Esophagus muscularis mucosa (tissue), 4 donors: ENCODE data around the gene VCL. TPM values are rescaled to one million over a fixed set of nuclear protein-coding genes. Genes with fewer than 3 reads are reported as not detected.
A peak's percentile ranks its signal among the peaks of the same experiment; 100 is the strongest.
"Not testable (repeated sequence)": the region's sequence is repeated elsewhere in the genome, so short reads cannot be mapped to it uniquely, and the experiment has no call there.

ENCODE experiments used
- DNase-seq: peaks from one replicate; pipeline ENCODE4 v3.0.0-alpha.2; 2017; ENCODE audit errors: extremely low spot score
- H3K27ac ChIP-seq, 4 donors: fragments of 200-600 bp; sonication (generic); replicated peaks in 1 of 4; 1 replicate in 3 of 4; 2 replicates in 1 of 4; pipeline ENCODE4 v1.5.1; 2016 to 2019; ENCODE audit warnings: mild to moderate bottlenecking in 1 of 4
- H3K27me3 ChIP-seq, 4 donors: fragments of 200-600 bp; sonication (generic); one replicate each; pipeline versions ENCODE4 v1.5.1 to v1.6.0; 2016 to 2019
- H3K36me3 ChIP-seq, 4 donors: fragments of 200-600 bp; sonication (generic); one replicate each; pipeline ENCODE4 v1.5.1; 2016 to 2019
- H3K4me1 ChIP-seq, 4 donors: fragments of 200-600 bp; sonication (generic); one replicate each; pipeline ENCODE4 v1.5.1; 2016 to 2019
- H3K4me3 ChIP-seq, 4 donors: fragments of 200-600 bp; sonication (generic); 1 replicate in 2 of 4; 2 replicates in 2 of 4; pipeline ENCODE4 v1.5.1; 2016 to 2019; ENCODE audit warnings: mild to moderate bottlenecking in 4 of 4, moderate library complexity in 1 of 4
- H3K9me3 ChIP-seq, 4 donors: fragments of 200-600 bp; sonication (generic); 1 replicate in 3 of 4; 2 replicates in 1 of 4; pipeline ENCODE4 v1.5.1; 2016 to 2019
- CTCF ChIP-seq, 3 experiments: fragments of 200-600 bp in 2 of 3; fragments of 450-650 bp in 1 of 3; sonication (generic) in 2 of 3; IDR thresholded peaks; one replicate each; pipeline ENCODE4 v1.5.1; 2017 to 2019; ENCODE audit warnings: antibody characterized with exemption in 3 of 3, mild to moderate bottlenecking in 2 of 3, moderate library complexity in 1 of 3
- EP300 ChIP-seq: sonication (generic); formaldehyde crosslinking; IDR thresholded peaks from one replicate; pipeline ENCODE4 v1.6.1; 2017; ENCODE audit warnings: antibody characterized with exemption
- POLR2A ChIP-seq: fragments of 450-650 bp; IDR thresholded peaks from one replicate; pipeline ENCODE4 v1.6.1; 2017; ENCODE audit warnings: antibody characterized with exemption, moderate library complexity, mild to moderate bottlenecking, low read depth
- POLR2AphosphoS5 ChIP-seq, 2 donors: sonication (generic); formaldehyde crosslinking; IDR thresholded peaks; one replicate each; pipeline ENCODE4 v1.6.1; 2017; ENCODE audit warnings: antibody characterized with exemption in 2 of 2
- WGBS: methylation state at CpG from one replicate; pipeline ENCODE4 v1.1.5; 2018; 5-methylcytosine and 5-hydroxymethylcytosine counted together
- intact Hi-C: fragments of 100-400 bp; cut with DNase I; formaldehyde crosslinking; loops from one replicate; pipeline ENCODE4 v1.15.1; 2023
- total RNA-seq, 4 donors: library from RNA; depleted of rRNA; stranded (reverse); fragments of >200 nt; gene quantifications; one replicate each; pipeline versions ENCODE4 v1.1.0 to v1.2.1, GENCODE V29; 2016

Gene VCL
- total RNA-seq, 4 donors from 2014 or later, result 412 to 555 (median 448) TPM

GRCh38 chr10:73962386-73962785 lies 35.5 kb upstream of the VCL start:
- Histone ChIP-seq H3K27me3 (no peaks in the 10 kb centered on the region), H3K9me3 (no peaks in the 10 kb centered on the region), H3K36me3 (no peaks in the 10 kb centered on the region), H3K4me3 (no peak overlapping the region), H3K4me1 (peaks cover 17 to 39% (median 26%) of the 10 kb centered on the region in 4 donors), H3K27ac (no peak overlapping the region)
- TF ChIP-seq POLR2AphosphoS5 (IDR thresholded peaks at IDR 0.05) (no peak), EP300 (no peak), CTCF (IDR thresholded peaks at IDR 0.05) (no peak), POLR2A (no peak)
- intact Hi-C loops, result no loop called here
- WGBS, result 92% methylated on average over 2 of the region's 2 CpGs
- no peak for DNase-seq

GRCh38 chr10:73963533-73963932 lies 34.4 kb upstream of the VCL start:
- DNase-seq, intact Hi-C loops, H3K36me3 ChIP-seq: not testable (repeated sequence)

GRCh38 chr10:73964743-73965142 lies 33.2 kb upstream of the VCL start:
- intact Hi-C loops, result no loop called here
- Histone ChIP-seq H3K4me1 (peaks cover 17 to 53% (median 45%) of the 10 kb centered on the region in 4 donors), H3K9me3 (no peaks in the 10 kb centered on the region), H3K4me3 (no peak overlapping the region), H3K36me3 (no peaks in the 10 kb centered on the region), H3K27me3 (no peaks in the 10 kb centered on the region), H3K27ac (peak overlapping the region; percentile 84 to 92 (median 88))
- DNase-seq, result no peak
- TF ChIP-seq CTCF (IDR thresholded peaks at IDR 0.05), result no peak
- no peak for TF ChIP-seq EP300
- TF ChIP-seq POLR2AphosphoS5 (IDR thresholded peaks at IDR 0.05), result no peak
- no peak for TF ChIP-seq POLR2A
- WGBS, result 97% methylated on average over 2 of the region's 2 CpGs

More at GRCh38 chr10:73963533-73963932, 34.4 kb upstream of the VCL start:
- not testable (repeated sequence) for H3K9me3 ChIP-seq, H3K4me3 ChIP-seq, H3K27ac ChIP-seq, H3K27me3 ChIP-seq
- H3K4me1 ChIP-seq, result peaks cover 17 to 47% (median 34%) of the 10 kb centered on the region in 4 donors
- WGBS, result 97% methylated on average over 12 of the region's 12 CpGs

GRCh38 chr10:73965267-73965889 lies 32.5 kb upstream of the VCL start:
- intact Hi-C loops, DNase-seq, H3K36me3 ChIP-seq, H3K27me3 ChIP-seq, H3K9me3 ChIP-seq: not testable (repeated sequence)
- WGBS, result 77% methylated on average over 12 of the region's 12 CpGs
- Histone ChIP-seq H3K4me1 (peaks cover 17 to 55% (median 43%) of the 10 kb centered on the region in 4 donors), H3K27ac (peak overlapping the region; percentile 84 to 92 (median 88)), H3K4me3 (peak overlapping the region; percentile 17 to 31 (median 28))

- peak overlapping the region; percentile 17 to 31 (median 28) for H3K4me3 ChIP-seq
Measured at GRCh38 chr10:73965890-73966768, 31.8 kb upstream of the VCL start.

GRCh38 chr10:73967022-73967429 lies 30.9 kb upstream of the VCL start:
- no peak for DNase-seq
- 80% methylated on average over 3 of the region's 4 CpGs for WGBS
- Histone ChIP-seq H3K27me3 (no peaks in the 10 kb centered on the region), H3K4me3 (no peak overlapping the region), H3K27ac (peak overlapping the region; percentile 84 to 92 (median 88)), H3K9me3 (no peaks in the 10 kb centered on the region), H3K36me3 (no peaks in the 10 kb centered on the region), H3K4me1 (peaks cover 17 to 55% (median 43%) of the 10 kb centered on the region in 4 donors)
- no peak for TF ChIP-seq POLR2A
- TF ChIP-seq CTCF (IDR thresholded peaks at IDR 0.05), result no peak
- no peak for TF ChIP-seq EP300
- intact Hi-C loops, result no loop called here

More at GRCh38 chr10:73965890-73966768, 31.8 kb upstream of the VCL start:
- H3K36me3 ChIP-seq, result no peaks in the 10 kb centered on the region
- TF ChIP-seq EP300 (no peak), POLR2AphosphoS5 (IDR thresholded peaks at IDR 0.05) (peak; percentile 92 to 97), POLR2A (no peak)
- H3K27ac ChIP-seq, result peak overlapping the region; percentile 84 to 92 (median 88)
- peaks cover 17 to 55% (median 43%) of the 10 kb centered on the region in 4 donors for H3K4me1 ChIP-seq
- H3K27me3 ChIP-seq, result no peaks in the 10 kb centered on the region
- intact Hi-C loops, result no loop called here
- no peak for DNase-seq
- H3K9me3 ChIP-seq, result no peaks in the 10 kb centered on the region
- WGBS, result 23% methylated on average over 14 of the region's 16 CpGs
